ENCODE data around the gene WDR54. TPM values are rescaled to one million over a fixed set of nuclear protein-coding genes. Genes with fewer than 3 reads are reported as not detected.

Gene WDR54
- total RNA-seq, 1 experiment from 2014 or later: 41.0 TPM

DNA sequence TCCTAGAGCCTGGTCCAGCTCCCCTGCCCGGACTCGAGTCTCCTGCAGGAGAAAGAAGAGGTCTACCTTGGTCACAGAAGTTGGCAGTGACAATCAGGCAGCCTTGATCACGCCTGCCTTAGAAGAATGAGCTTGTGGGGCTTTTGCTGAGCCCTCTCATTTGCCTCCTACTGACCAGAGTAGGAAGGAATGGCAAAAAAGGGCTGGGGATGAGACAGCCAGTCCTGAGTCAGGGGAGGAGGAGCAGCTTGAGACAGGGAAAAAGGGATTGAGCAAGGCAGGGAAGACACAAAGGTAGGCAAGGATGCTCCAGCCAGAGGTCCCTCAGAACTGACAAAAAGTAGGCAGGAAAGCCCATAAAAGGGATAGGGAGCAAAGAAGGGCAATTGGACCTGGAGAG lies 6.0 kb downstream of the WDR54 start:
- no peak for TF ChIP-seq EZH2phosphoT487 (IDR thresholded peaks at IDR 0.05; ENCODE audit: borderline replicate concordance, low read length)
- TF ChIP-seq, protein P1, sequence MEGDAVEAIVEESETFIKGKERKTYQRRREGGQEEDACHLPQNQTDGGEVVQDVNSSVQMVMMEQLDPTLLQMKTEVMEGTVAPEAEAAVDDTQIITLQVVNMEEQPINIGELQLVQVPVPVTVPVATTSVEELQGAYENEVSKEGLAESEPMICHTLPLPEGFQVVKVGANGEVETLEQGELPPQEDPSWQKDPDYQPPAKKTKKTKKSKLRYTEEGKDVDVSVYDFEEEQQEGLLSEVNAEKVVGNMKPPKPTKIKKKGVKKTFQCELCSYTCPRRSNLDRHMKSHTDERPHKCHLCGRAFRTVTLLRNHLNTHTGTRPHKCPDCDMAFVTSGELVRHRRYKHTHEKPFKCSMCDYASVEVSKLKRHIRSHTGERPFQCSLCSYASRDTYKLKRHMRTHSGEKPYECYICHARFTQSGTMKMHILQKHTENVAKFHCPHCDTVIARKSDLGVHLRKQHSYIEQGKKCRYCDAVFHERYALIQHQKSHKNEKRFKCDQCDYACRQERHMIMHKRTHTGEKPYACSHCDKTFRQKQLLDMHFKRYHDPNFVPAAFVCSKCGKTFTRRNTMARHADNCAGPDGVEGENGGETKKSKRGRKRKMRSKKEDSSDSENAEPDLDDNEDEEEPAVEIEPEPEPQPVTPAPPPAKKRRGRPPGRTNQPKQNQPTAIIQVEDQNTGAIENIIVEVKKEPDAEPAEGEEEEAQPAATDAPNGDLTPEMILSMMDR (conservative IDR thresholded peaks at IDR 0.05; ENCODE audit: low read depth, low read length): no peak
- TF ChIP-seq EZH2 (IDR thresholded peaks at IDR 0.05; ENCODE audit: low read length, unreplicated experiment): no peak
- Histone ChIP-seq H3K79me2 (ENCODE audit: low read length) (peaks cover 8% of the 10 kb centered on the region; the same call in 1 of the 2 replicates), H3K4me1 (ENCODE audit: insufficient read depth, low read length) (no peaks in the 10 kb centered on the region), H4K20me1 (ENCODE audit: low read length) (peaks cover 7% of the 10 kb centered on the region), H3K9ac (ENCODE audit: low read length) (no peak overlapping the region), H3K36me3 (ENCODE audit: low read depth, low read length) (peaks cover 42% of the 10 kb centered on the region), H3K9me2 (replicated peaks; ENCODE audit: low read length) (no peaks in the 10 kb centered on the region), H3K4me3 (ENCODE audit: low read length) (no peak overlapping the region), H3K9me3 (ENCODE audit: low read length) (no peaks in the 10 kb centered on the region), H3K27me3 (ENCODE audit: low read length) (no peaks in the 10 kb centered on the region), H2AFZ (ENCODE audit: low read length) (no peak overlapping the region), H3K4me2 (ENCODE audit: low read length) (no peak overlapping the region), H3K27ac (ENCODE audit: low read length) (no peak overlapping the region), H3F3A (ENCODE audit: low read length, unreplicated experiment) (no peaks in the 10 kb centered on the region)
- BruUV-seq (replicated peaks): no TSS peak
- ChIA-PET POLR2A (ENCODE audit: unreplicated experiment) (no interaction called here), CTCF (no interaction called here)
- intact Hi-C loops (cut with micrococcal nuclease): no loop called here
- DNase-seq (no peak), ATAC-seq (no peak)

DNA sequence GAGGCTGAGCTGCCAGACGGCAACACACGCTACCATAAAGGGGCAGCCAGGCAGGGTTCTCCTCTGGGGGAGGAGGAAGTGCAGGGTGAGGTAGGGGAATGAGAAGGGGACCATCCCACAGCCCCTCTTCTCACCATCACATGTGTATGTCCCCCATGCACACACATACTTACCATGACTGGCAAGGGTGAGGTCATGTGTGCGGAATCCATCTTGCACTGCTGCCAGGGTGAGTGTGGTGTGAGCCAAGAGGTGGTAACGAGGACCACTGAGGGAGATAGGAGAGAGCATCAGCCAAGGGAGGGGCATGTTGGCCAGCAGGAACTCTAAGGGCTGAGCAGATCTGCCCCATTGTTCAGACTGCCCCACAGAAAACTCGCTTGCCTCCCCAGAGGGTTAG lies 7.1 kb downstream of the WDR54 start:
- peaks cover 8% of the 10 kb centered on the region for H4K20me1 ChIP-seq (ENCODE audit: low read length)
- ATAC-seq (no peak), DNase-seq (no peak)
- no peak overlapping the region for H3K4me3 ChIP-seq (ENCODE audit: low read length)
- TF ChIP-seq, protein P1 (conservative IDR thresholded peaks at IDR 0.05; ENCODE audit: low read depth, low read length): no peak
- TF ChIP-seq EZH2 (IDR thresholded peaks at IDR 0.05; ENCODE audit: low read length, unreplicated experiment): no peak
- no peak for TF ChIP-seq EZH2phosphoT487 (IDR thresholded peaks at IDR 0.05; ENCODE audit: borderline replicate concordance, low read length)
- H3K27me3 ChIP-seq (ENCODE audit: low read length): no peaks in the 10 kb centered on the region
- H3K79me2 ChIP-seq (ENCODE audit: low read length): peaks cover 14% of the 10 kb centered on the region
- ChIA-PET CTCF (no interaction called here), POLR2A (ENCODE audit: unreplicated experiment) (no interaction called here)
- intact Hi-C loops (cut with micrococcal nuclease): no loop called here
- peaks cover 42% of the 10 kb centered on the region for H3K36me3 ChIP-seq (ENCODE audit: low read depth, low read length)
- H3K4me2 ChIP-seq (ENCODE audit: low read length): no peak overlapping the region
- no peaks in the 10 kb centered on the region for H3K9me2 ChIP-seq (replicated peaks; ENCODE audit: low read length)
- no peaks in the 10 kb centered on the region for H3K9me3 ChIP-seq (ENCODE audit: low read length)
- no TSS peak for BruUV-seq (replicated peaks)
- no peaks in the 10 kb centered on the region for H3K4me1 ChIP-seq (ENCODE audit: insufficient read depth, low read length)
- H3K9ac ChIP-seq (ENCODE audit: low read length): no peak overlapping the region
- H2AFZ ChIP-seq (ENCODE audit: low read length): no peak overlapping the region
- H3K27ac ChIP-seq (ENCODE audit: low read length): no peak overlapping the region
- no peaks in the 10 kb centered on the region for H3F3A ChIP-seq (ENCODE audit: low read length, unreplicated experiment)

DNA sequence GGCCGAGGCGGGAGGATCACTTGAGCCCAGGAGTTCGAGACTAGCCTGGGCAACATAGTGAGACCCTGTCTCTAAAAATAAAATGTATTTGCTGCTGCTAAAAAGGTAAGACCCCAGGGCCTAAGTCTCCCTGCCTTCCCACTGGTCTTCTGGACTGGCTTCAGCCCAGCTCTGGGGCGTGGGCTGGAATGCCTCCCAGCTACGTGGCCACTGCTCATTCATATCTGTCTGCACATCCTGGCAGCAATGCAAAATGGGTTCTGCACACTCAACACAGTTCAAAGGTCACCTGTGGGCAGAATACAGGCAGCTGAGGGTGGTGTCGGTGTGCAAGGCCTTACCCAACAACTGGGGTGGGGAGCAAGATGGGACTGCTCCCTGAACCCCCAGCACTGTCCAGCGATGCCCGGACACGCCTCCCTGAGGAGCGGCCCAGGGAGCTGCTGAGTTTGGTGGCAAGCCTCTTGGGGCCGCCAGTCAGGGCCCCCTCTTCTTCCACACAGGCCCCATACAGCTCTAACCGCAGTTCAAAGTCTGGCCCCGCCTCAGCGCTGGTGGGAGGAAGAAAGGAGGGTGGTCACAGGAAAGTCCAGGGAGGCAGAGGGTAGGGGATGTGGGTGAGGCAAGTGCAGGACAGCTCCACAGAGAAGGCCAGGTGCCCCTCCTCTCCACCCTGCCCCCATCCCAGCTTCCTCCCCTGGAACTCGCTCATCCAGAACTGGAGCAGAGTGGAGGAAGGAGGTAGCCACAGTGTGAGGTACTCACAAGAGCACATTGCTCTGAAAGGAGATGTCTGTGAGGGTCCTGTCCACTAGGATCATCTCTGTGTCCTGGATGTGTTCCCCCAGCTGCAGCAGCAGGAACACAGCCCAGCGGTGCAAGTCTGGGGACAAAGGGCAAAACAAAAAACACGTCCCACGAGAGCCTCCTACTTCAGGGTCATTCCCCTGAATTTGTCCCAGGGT lies 8.2 kb downstream of the WDR54 start:
- Histone ChIP-seq H3K4me1 (ENCODE audit: insufficient read depth, low read length) (no peaks in the 10 kb centered on the region), H2AFZ (ENCODE audit: low read length) (no peak overlapping the region), H3F3A (ENCODE audit: low read length, unreplicated experiment) (no peaks in the 10 kb centered on the region), H3K36me3 (ENCODE audit: low read depth, low read length) (peaks cover 42% of the 10 kb centered on the region), H3K9me3 (ENCODE audit: low read length) (no peaks in the 10 kb centered on the region), H3K27me3 (ENCODE audit: low read length) (no peaks in the 10 kb centered on the region), H3K4me3 (ENCODE audit: low read length) (no peak overlapping the region), H3K27ac (ENCODE audit: low read length) (no peak overlapping the region), H3K9ac (ENCODE audit: low read length) (no peak overlapping the region), H3K79me2 (ENCODE audit: low read length) (peaks cover 23% of the 10 kb centered on the region), H3K4me2 (ENCODE audit: low read length) (no peak overlapping the region), H3K9me2 (replicated peaks; ENCODE audit: low read length) (no peaks in the 10 kb centered on the region), H4K20me1 (ENCODE audit: low read length) (peaks cover 8% of the 10 kb centered on the region)
- intact Hi-C loops (cut with micrococcal nuclease): no loop called here
- no TSS peak for BruUV-seq (replicated peaks)
- DNase-seq (no peak), ATAC-seq (no peak)
- no peak for TF ChIP-seq EZH2 (IDR thresholded peaks at IDR 0.05; ENCODE audit: low read length, unreplicated experiment)
- TF ChIP-seq, protein P1 (conservative IDR thresholded peaks at IDR 0.05; ENCODE audit: low read depth, low read length): no peak
- no peak for TF ChIP-seq EZH2phosphoT487 (IDR thresholded peaks at IDR 0.05; ENCODE audit: borderline replicate concordance, low read length)
- CTCF ChIA-PET: no interaction called here
- POLR2A ChIA-PET (ENCODE audit: unreplicated experiment): no interaction called here
